HuH-7 (cell line): ENCODE data around the gene KIF5A.
A peak's percentile ranks its signal among the peaks of the same experiment; 100 is the strongest.

Experiments
- DNase-seq: peaks from one replicate; pipeline ENCODE4 v3.0.0; 2011; ENCODE audit warnings: low spot score

The KIF5A gene

GRCh38 chr12:57620245-57620935 lies 70.5 kb downstream of the KIF5A start:
- DNase-seq: no peak

GRCh38 chr12:57620936-57621496 lies 71.2 kb downstream of the KIF5A start:
- no peak for DNase-seq

GRCh38 chr12:57621497-57622292 lies 71.9 kb downstream of the KIF5A start:
- DNase-seq: peak; percentile 97

- no peak for DNase-seq
Observed at GRCh38 chr12:57622293-57623245, 72.7 kb downstream of the KIF5A start.

- no peak for DNase-seq
Observed at GRCh38 chr12:57623385-57623784, 73.5 kb downstream of the KIF5A start.

GRCh38 chr12:57623811-57624390 lies 74.1 kb downstream of the KIF5A start:
- no peak for DNase-seq

- DNase-seq: no peak
Observed at GRCh38 chr12:57624441-57625220, 74.8 kb downstream of the KIF5A start.

GRCh38 chr12:57625261-57626032 lies 75.6 kb downstream of the KIF5A start:
- no peak for DNase-seq

- no peak for DNase-seq
Observed at GRCh38 chr12:57626111-57626920, 76.5 kb downstream of the KIF5A start.

GRCh38 chr12:57626921-57627445 lies 77.1 kb downstream of the KIF5A start:
- DNase-seq: no peak

- no peak for DNase-seq
Observed at GRCh38 chr12:57627501-57628279, 77.8 kb downstream of the KIF5A start.

GRCh38 chr12:57628280-57629191 lies 78.7 kb downstream of the KIF5A start:
- DNase-seq: no peak

- no peak for DNase-seq
Observed at GRCh38 chr12:57629897-57630471, 80.1 kb downstream of the KIF5A start.

- no peak for DNase-seq
Observed at GRCh38 chr12:57630891-57631433, 81.1 kb downstream of the KIF5A start.

GRCh38 chr12:57631566-57632072 lies 81.8 kb downstream of the KIF5A start:
- peak; percentile 24 for DNase-seq
